Frontal cortex (tissue), 4 donors: ENCODE data around the gene TRPM3. TPM values are rescaled to one million over a fixed set of nuclear protein-coding genes. Genes with fewer than 3 reads are reported as not detected.
A peak's percentile ranks its signal among the peaks of the same experiment; 100 is the strongest.

Source experiments
- DNase-seq, 2 donors: peaks; one replicate each; pipeline ENCODE4 v3.0.0; 2012; ENCODE audit warnings: low spot score in 2 of 2
- FAIRE-seq: peaks from 2 replicates; lab custom pipeline; 2012; peaks lifted over from hg19 to GRCh38; lab: Jason Lieb, UNC
- total RNA-seq: library from RNA; depleted of rRNA; stranded (reverse); fragments of >200 nt; gene quantifications from one replicate; pipeline ENCODE4 v1.2.3, GENCODE V29; 2014
- donor health status: control.
- donor health status: control.
- donor health status: control.

The TRPM3 gene
- total RNA-seq = 18.8 TPM

GRCh38 chr9:71121275-71122021 lies at the start of gene TRPM3:
TRPM3 (minus strand) TSS chr9:71121621; CDS start chr9:71121354, 267 bp downstream.
- DNase-seq (no peak), FAIRE-seq (no peak)

- FAIRE-seq (peak; percentile 34), DNase-seq (no peak)
Measured at GRCh38 chr9:71168418-71168817, 47.0 kb upstream of the TRPM3 start.

GRCh38 chr9:71162126-71162525 lies 40.7 kb upstream of the TRPM3 start:
- FAIRE-seq = no peak

GRCh38 chr9:71157731-71158130 lies 36.3 kb upstream of the TRPM3 start:
- FAIRE-seq = no peak
- no peak for DNase-seq

More at GRCh38 chr9:71162126-71162525, 40.7 kb upstream of the TRPM3 start:
- no peak for DNase-seq

GRCh38 chr9:71147368-71147767 lies 25.9 kb upstream of the TRPM3 start:
- FAIRE-seq = no peak
- no peak for DNase-seq

- FAIRE-seq = no peak
- DNase-seq = no peak
Measured at GRCh38 chr9:71146511-71146910, 25.1 kb upstream of the TRPM3 start.

GRCh38 chr9:71145179-71145578 lies 23.8 kb upstream of the TRPM3 start:
- DNase-seq = no peak
- FAIRE-seq = no peak

GRCh38 chr9:71144495-71144894 lies 23.1 kb upstream of the TRPM3 start:
- FAIRE-seq (no peak), DNase-seq (no peak)

GRCh38 chr9:71136696-71137095 lies 15.3 kb upstream of the TRPM3 start:
- DNase-seq = no peak
- FAIRE-seq = no peak

- no peak for DNase-seq
Measured at GRCh38 chr9:71131145-71131544, 9.7 kb upstream of the TRPM3 start.

GRCh38 chr9:71130521-71130920 lies 9.1 kb upstream of the TRPM3 start:
- DNase-seq (no peak), FAIRE-seq (no peak)

More at GRCh38 chr9:71131145-71131544, 9.7 kb upstream of the TRPM3 start:
- FAIRE-seq = no peak

GRCh38 chr9:71128796-71129195 lies 7.4 kb upstream of the TRPM3 start:
- no peak for DNase-seq
- FAIRE-seq = no peak

GRCh38 chr9:71127301-71127700 lies 5.9 kb upstream of the TRPM3 start:
- FAIRE-seq = no peak
- DNase-seq = no peak

- FAIRE-seq (no peak), DNase-seq (no peak)
Measured at GRCh38 chr9:71122421-71122820, 1.0 kb upstream of the TRPM3 start.

- no peak for FAIRE-seq
- DNase-seq = no peak
Measured at GRCh38 chr9:71122022-71122275, 528 bp upstream of the TRPM3 start.

- FAIRE-seq (no peak), DNase-seq (no peak)
Measured at GRCh38 chr9:71120501-71121247, 747 bp downstream of the TRPM3 start.

- DNase-seq (no peak), FAIRE-seq (no peak)
Measured at GRCh38 chr9:71119746-71120145, 1.7 kb downstream of the TRPM3 start.

- DNase-seq (no peak), FAIRE-seq (no peak)
Measured at GRCh38 chr9:71118324-71118723, 3.1 kb downstream of the TRPM3 start.

GRCh38 chr9:71115448-71115975 lies 5.9 kb downstream of the TRPM3 start:
- no peak for FAIRE-seq
- DNase-seq = no peak

- DNase-seq = no peak
- FAIRE-seq = no peak
Measured at GRCh38 chr9:71112866-71113265, 8.6 kb downstream of the TRPM3 start.

- FAIRE-seq = no peak
- DNase-seq = no peak
Measured at GRCh38 chr9:71108937-71109336, 12.5 kb downstream of the TRPM3 start.
